Astrocyte of the hippocampus (primary cell): ENCODE results near the gene KIF18A.
"Not testable (repeated sequence)": the region's sequence is repeated elsewhere in the genome, so short reads cannot be mapped to it uniquely, and the experiment has no call there.

Experiments used
- DNase-seq: peaks from one replicate; pipeline ENCODE4 v3.0.0; 2011; ENCODE audit warnings: low read depth, low spot score

Gene KIF18A

DNA sequence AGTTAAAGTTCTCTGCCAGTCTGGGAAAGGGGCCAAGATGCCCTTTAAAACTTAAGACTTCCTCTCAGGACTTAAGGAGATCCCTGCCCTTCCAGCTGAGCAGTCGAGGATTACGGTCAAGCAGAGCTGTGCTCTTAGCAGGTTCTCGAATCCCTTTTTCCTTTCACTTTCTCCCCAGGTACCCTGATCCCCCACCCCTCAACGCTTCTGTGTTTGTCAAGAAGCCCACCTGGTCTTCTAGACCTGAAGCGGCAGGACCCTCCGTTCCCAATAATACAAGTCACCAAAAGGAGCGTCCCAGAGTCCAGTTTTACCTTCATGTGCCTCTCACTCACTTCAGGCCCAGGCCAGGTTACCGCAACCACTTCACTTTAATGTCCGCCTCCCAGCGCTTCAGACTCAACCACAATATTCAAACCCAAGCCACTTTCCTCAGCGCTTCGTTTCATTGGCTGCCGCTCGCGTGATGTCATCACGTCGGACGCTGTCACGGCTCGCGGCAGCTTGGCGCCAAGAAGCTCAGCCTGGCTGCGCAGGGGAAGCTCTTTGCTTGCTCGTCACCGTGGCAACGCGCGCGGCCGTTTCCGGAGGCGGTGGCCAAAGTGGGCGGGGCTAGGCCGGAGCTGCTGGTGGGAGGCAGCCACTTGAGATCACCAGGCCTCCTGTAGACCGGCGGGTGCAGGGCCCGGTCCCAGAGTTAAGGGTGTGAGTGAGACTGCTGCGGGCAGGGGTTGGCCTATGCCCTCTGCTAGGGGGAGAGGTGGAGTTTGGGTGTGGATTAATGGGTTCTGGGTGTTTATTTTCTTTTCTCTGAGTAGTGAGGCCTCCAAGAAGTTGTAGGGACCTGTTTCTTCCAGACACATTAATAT, at the start of gene KIF18A, which contains the start of gene METTL15:
Gene KIF18A, minus strand, starts transcription at position 407 of the 869 bp plus-strand sequence. CDS start 10,209 bp downstream, outside the sequence.
Gene METTL15, plus strand, starts transcription at position 639 of the 869 bp plus-strand sequence. CDS start 4,947 bp downstream, outside the sequence.
- peak; percentile 100 for DNase-seq

- DNase-seq = no peak
Measured at GRCh38 chr11:28153586-28153985, 45.6 kb upstream of the KIF18A start.

DNA sequence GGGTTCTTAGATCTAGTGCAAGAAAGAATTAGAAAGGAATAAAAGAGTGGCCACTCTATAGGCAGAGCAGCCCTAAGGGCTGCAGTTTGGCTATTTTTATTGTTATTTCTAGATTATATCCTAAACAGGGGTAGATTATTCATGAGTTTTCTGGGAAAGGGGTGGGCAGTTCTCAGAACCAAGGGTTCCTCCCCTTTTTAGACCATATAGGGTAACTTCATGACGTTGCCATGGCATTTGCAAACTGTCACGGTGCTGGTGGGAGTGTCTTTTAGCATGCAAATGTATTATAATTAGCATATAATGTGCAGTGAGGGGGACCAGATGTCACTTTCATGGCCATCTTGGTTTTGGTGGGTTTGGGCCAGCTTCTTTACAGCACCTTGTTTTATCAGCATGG, 44.8 kb upstream of the KIF18A start:
- no peak for DNase-seq

GRCh38 chr11:28146123-28146751, 38.3 kb upstream of the KIF18A start:
- peak; percentile 90 for DNase-seq

DNA sequence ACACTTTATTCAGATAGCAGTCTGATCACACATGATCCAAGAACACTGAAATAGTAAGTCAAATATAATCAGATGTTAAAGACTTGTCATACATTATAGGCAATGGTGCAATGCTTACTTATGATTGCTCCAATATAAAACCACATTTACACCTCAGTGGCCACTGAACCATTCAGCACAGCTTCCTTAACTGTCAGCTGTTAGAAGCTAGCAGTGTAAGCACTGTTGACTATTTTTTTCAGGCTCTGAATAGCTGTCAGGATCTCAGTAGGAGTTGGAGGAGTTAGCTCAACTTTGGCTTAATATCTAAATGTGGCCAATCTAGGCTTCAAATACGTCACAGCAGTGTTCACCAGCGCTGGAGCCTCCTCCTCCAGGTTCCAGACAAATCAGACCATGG, 36.9 kb upstream of the KIF18A start:
- peak; percentile 65 for DNase-seq

GRCh38 chr11:28142724-28143123, 34.8 kb upstream of the KIF18A start:
- DNase-seq = no peak

GRCh38 chr11:28140689-28141455, 32.9 kb upstream of the KIF18A start:
- no peak for DNase-seq

DNA sequence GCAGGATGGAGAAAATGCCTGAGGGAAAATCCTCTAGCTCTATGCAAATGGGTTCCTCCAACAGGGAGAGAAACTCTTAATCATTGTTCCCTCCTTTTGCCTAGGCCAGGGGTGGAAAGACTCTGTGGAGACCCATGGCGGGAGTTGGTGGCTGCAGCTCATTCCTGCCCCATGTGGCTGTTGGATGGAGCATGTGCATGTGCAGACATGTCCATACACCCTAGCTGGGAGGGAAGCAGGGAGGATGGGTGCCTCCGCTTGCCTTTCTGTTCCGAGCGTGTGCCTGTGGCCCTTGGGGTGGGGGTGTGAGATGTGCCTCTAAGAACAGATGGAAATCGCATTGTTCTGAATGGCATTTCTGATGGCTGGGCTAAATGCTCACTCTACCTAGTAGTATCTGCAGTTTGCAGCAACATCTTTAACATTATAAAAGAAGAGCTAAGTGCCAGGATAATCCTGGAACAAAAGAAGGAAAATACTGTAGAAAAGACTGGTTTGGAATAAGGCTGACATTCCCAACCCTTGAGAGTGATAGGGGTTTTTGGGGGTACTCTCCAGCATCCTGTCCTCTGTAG, 32.0 kb upstream of the KIF18A start:
- no peak for DNase-seq

- DNase-seq = no peak
Measured at GRCh38 chr11:28137832-28138231, 29.9 kb upstream of the KIF18A start.

GRCh38 chr11:28137366-28137765, 29.4 kb upstream of the KIF18A start:
- no peak for DNase-seq

DNA sequence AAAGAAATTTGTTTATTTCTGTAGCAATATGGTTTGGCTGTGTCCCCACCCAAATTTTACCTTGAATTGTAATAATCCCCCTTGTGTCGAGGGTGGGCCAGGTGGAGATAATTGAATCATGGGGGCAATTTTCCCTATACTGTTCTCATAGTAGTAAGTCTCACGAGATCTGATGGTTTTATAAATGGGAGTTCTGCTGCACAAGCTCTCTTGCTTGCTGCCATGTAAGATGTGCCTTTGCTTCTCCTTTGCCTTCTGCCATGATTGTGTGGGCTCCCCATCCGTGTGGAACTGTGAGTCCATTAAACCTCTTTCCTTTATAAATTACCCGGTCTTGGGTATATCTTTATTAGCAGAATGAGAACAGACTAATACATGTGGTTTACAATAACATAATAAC, 28.2 kb upstream of the KIF18A start:
- DNase-seq = not testable (repeated sequence)

- peak; percentile 21 for DNase-seq
Measured at GRCh38 chr11:28133146-28133545, 25.2 kb upstream of the KIF18A start.

GRCh38 chr11:28132548-28132947, 24.6 kb upstream of the KIF18A start:
- no peak for DNase-seq

- DNase-seq = peak; percentile 44
Measured at GRCh38 chr11:28123151-28123581, 15.2 kb upstream of the KIF18A start.

DNA sequence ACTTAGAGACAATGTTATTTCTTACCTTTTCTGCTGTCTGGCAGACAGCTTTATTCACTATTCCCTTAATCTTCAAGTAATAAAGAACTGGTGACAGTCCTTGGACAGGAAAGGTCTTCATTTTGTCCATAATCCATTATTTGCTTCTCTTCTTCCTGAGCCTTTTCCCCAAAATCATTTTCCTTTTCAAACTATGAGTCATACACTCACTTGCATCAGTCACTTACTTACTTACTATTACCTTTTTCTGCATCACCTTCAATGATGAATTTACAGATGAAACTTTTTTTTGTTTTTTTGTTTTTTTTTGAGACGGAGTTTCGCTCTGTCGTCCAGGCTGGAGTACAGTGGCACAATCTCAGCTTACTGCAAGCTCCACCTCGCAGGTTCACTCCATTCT, 9.8 kb upstream of the KIF18A start:
- no peak for DNase-seq

DNA sequence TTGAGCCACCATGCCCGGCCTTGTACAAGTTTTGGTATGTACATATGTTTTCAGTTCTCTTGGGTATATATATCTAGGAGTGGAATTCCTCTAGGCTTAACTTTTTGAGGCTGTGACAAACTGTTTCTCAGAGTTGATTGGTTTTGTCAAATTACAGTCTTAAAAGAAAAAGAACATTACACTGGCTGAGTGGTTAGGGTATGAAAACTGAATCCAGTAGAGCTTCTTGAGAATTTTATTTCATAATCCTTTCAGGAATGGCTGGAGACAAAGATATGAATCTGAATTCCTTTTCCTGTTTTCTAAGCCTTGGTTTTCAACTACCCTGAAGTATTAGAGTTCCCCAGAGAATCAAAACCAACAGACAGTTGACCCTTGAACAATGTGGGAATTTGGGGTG, 6.8 kb upstream of the KIF18A start:
- DNase-seq = no peak

- DNase-seq = no peak
Measured at GRCh38 chr11:28114116-28114515, 6.2 kb upstream of the KIF18A start.

GRCh38 chr11:28110821-28111200, 2.9 kb upstream of the KIF18A start:
- DNase-seq = peak; percentile 38

GRCh38 chr11:28110108-28110820, 2.3 kb upstream of the KIF18A start:
- peak; percentile 88 for DNase-seq

- DNase-seq = no peak
Measured at GRCh38 chr11:28108958-28109357, 1.0 kb upstream of the KIF18A start.

DNA sequence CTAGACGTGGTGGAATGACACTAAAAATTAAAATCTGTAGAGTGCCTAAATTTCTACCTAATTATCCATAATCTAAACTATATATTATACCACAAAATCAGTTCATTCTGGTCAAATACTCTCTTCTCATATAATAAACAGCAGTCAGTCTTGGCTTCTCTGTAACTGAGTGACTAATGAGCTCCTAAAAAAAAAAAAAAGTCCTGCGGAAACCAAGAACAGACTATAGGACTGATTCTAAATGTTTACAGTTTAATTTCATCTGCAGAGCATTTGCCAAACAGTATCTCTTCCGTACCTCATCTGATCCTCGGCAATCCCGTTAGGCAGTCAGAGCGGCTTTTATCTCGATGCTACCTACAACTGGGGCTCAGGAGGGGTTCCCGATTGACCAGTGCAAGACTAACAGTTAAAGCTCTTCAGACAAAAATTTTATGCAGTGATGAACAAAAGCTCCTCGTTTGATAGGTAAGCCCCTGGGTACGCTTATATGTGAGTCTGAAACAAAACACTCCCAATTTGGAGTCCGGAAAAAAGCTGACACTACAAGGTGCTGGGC, 686 bp downstream of the KIF18A start:
- no peak for DNase-seq
